ENCODE measurements around the gene SKIC2. TPM values are rescaled to one million over a fixed set of nuclear protein-coding genes. Genes with fewer than 3 reads are reported as not detected.

Gene SKIC2
- total RNA-seq, 1 donor from 2014 or later: 77.4 TPM

GRCh38 chr6:31949926-31950548, 8.9 kb upstream of the SKIC2 start:
- H3K4me1 ChIP-seq: peaks cover 3 to 12% of the 10 kb centered on the region in 2 donors
- H3K9me3 ChIP-seq: no peaks in the 10 kb centered on the region
- no peak overlapping the region for H3K27ac ChIP-seq
- intact Hi-C loops (cut with DNase I): loop anchor here (5.0 kb wide), 1 partner anchor 268 kb away; the partner anchor contains the start of gene LY6G5C
- H3K27me3 ChIP-seq: no peaks in the 10 kb centered on the region
- no peak overlapping the region for H3K4me3 ChIP-seq
- DNase-seq (ENCODE audit: low spot score in 2 of 2): no peak
- no peak for TF ChIP-seq CTCF (IDR thresholded peaks at IDR 0.05)
- H3K36me3 ChIP-seq: peaks cover 23 to 34% of the 10 kb centered on the region in 2 donors

- Histone ChIP-seq H3K4me1 (peaks cover 0 to 1% of the 10 kb centered on the region in 2 donors), H3K27ac (peak overlapping the region in 1 of 2 donors; percentile 11), H3K4me3 (no peak overlapping the region), H3K9me3 (no peaks in the 10 kb centered on the region), H3K27me3 (no peaks in the 10 kb centered on the region), H3K36me3 (peaks cover 39 to 54% of the 10 kb centered on the region in 2 donors)
- peak; percentile 56 to 63 (median 58) for TF ChIP-seq CTCF (IDR thresholded peaks at IDR 0.05)
- DNase-seq (ENCODE audit: low spot score in 2 of 2): peak in 1 of 2 donors; percentile 82
- intact Hi-C loops (cut with DNase I): loop anchor here (5.0 kb wide), 1 partner anchor 270 kb away; the partner anchor contains the start of gene LY6G5C
Observed at GRCh38 chr6:31952140-31952805, 6.7 kb upstream of the SKIC2 start.

- DNase-seq (ENCODE audit: low spot score in 2 of 2): no peak
- H3K27ac ChIP-seq: no peak overlapping the region
- peaks cover 0 to 7% of the 10 kb centered on the region in 2 donors for H3K4me1 ChIP-seq
- peaks cover 39 to 54% of the 10 kb centered on the region in 2 donors for H3K36me3 ChIP-seq
- no peaks in the 10 kb centered on the region for H3K9me3 ChIP-seq
- no peak overlapping the region for H3K4me3 ChIP-seq
- no peak for TF ChIP-seq CTCF (IDR thresholded peaks at IDR 0.05)
- H3K27me3 ChIP-seq: no peaks in the 10 kb centered on the region
- intact Hi-C loops (cut with DNase I): loop anchor here (5.0 kb wide), 1 partner anchor 271 kb away; the partner anchor contains the start of gene LY6G5C
Observed at GRCh38 chr6:31952890-31953289, 6.1 kb upstream of the SKIC2 start.

- DNase-seq (ENCODE audit: low spot score in 2 of 2): no peak
- peaks cover 3 to 15% of the 10 kb centered on the region in 2 donors for H3K4me1 ChIP-seq
- intact Hi-C loops (cut with DNase I): loop anchor here (5.0 kb wide), 1 partner anchor 272 kb away; the partner anchor contains the start of gene LY6G5C
- H3K36me3 ChIP-seq: peaks cover 39 to 54% of the 10 kb centered on the region in 2 donors
- no peak overlapping the region for H3K27ac ChIP-seq
- TF ChIP-seq CTCF (IDR thresholded peaks at IDR 0.05): no peak
- no peak overlapping the region for H3K4me3 ChIP-seq
- no peaks in the 10 kb centered on the region for H3K9me3 ChIP-seq
- no peaks in the 10 kb centered on the region for H3K27me3 ChIP-seq
Observed at GRCh38 chr6:31954511-31954910, 4.5 kb upstream of the SKIC2 start.

- DNase-seq (ENCODE audit: low spot score in 2 of 2): no peak
- H3K4me3 ChIP-seq: no peak overlapping the region
- H3K27me3 ChIP-seq: no peaks in the 10 kb centered on the region
- intact Hi-C loops (cut with DNase I): loop anchor here (5.0 kb wide), 2 partner anchors 196 to 289 kb away; partner anchors contain the start of genes CSNK2B, LY6G5B, PPT2 and PRRT1
- peaks cover 44 to 64% of the 10 kb centered on the region in 2 donors for H3K36me3 ChIP-seq
- no peak for TF ChIP-seq CTCF (IDR thresholded peaks at IDR 0.05)
- peaks cover 3 to 23% of the 10 kb centered on the region in 2 donors for H3K4me1 ChIP-seq
- no peak overlapping the region for H3K27ac ChIP-seq
- no peaks in the 10 kb centered on the region for H3K9me3 ChIP-seq
Observed at GRCh38 chr6:31956796-31957195, 2.2 kb upstream of the SKIC2 start.

All from ascending aorta (tissue), 2 donors.